ENCODE measurements around the gene BTBD7. TPM values are rescaled to one million over a fixed set of nuclear protein-coding genes. Genes with fewer than 3 reads are reported as not detected.
A peak's percentile ranks its signal among the peaks of the same experiment; 100 is the strongest.

BTBD7 gene
- total and polyA plus RNA-seq, 4 experiments from 2014 or later = 6.9 to 38.3 (median 19.5) TPM

GRCh38 chr14:93319494-93319893, 13.3 kb downstream of the BTBD7 start:
- no peak for DNase-seq
- ChIA-PET POLR2A (ENCODE audit: partially characterized antibody) (no interaction called here), CTCF (ENCODE audit: partially characterized antibody) (no interaction called here)
- peaks cover 3 to 23% of the 10 kb centered on the region in 2 donors for H3K36me3 Mint-ChIP-seq
- Histone ChIP-seq H3K9me3 (ENCODE audit: control insufficient read depth in 1 of 2, low read length in 2 of 2) (no peaks in the 10 kb centered on the region), H3K27me3 (ENCODE audit: insufficient read depth, low read length) (no peaks in the 10 kb centered on the region), H3K4me1 (ENCODE audit: insufficient read depth, low read length) (peaks cover 13% of the 10 kb centered on the region), H3K4me3 (ENCODE audit: low read length in 2 of 2) (no peak overlapping the region), H3K27ac (ENCODE audit: low read depth, low read length) (no peak overlapping the region), H3K36me3 (ENCODE audit: insufficient read depth, low read length) (peaks cover under 1% of the 10 kb centered on the region)
- no peaks in the 10 kb centered on the region for H3K9me3 Mint-ChIP-seq
- intact Hi-C loops (cut with micrococcal nuclease) = no loop called here
- H3K4me1 Mint-ChIP-seq = peaks cover 30 to 54% (median 43%) of the 10 kb centered on the region in 4 donors
- H3K27ac Mint-ChIP-seq = peak overlapping the region in 1 of 7 donors; percentile 71
- no peaks in the 10 kb centered on the region for H3K27me3 Mint-ChIP-seq
- H3K4me3 Mint-ChIP-seq = peak overlapping the region in 1 of 8 donors; percentile 2

GRCh38 chr14:93318927-93319326, 13.9 kb downstream of the BTBD7 start:
- Histone ChIP-seq H3K27ac (ENCODE audit: low read depth, low read length) (no peak overlapping the region), H3K9me3 (ENCODE audit: control insufficient read depth in 1 of 2, low read length in 2 of 2) (no peaks in the 10 kb centered on the region), H3K27me3 (ENCODE audit: insufficient read depth, low read length) (no peaks in the 10 kb centered on the region), H3K4me3 (ENCODE audit: low read length in 2 of 2) (no peak overlapping the region), H3K36me3 (ENCODE audit: insufficient read depth, low read length) (no peaks in the 10 kb centered on the region), H3K4me1 (ENCODE audit: insufficient read depth, low read length) (peaks cover 12% of the 10 kb centered on the region)
- H3K27ac Mint-ChIP-seq = peak overlapping the region in 1 of 7 donors; percentile 65
- no peak overlapping the region for H3K4me3 Mint-ChIP-seq
- CTCF ChIA-PET (ENCODE audit: partially characterized antibody) = no interaction called here
- H3K36me3 Mint-ChIP-seq = peaks cover 1 to 22% of the 10 kb centered on the region in 2 donors
- no peaks in the 10 kb centered on the region for H3K27me3 Mint-ChIP-seq
- H3K9me3 Mint-ChIP-seq = no peaks in the 10 kb centered on the region
- DNase-seq = no peak
- intact Hi-C loops (cut with micrococcal nuclease) = no loop called here
- peaks cover 28 to 53% (median 41%) of the 10 kb centered on the region in 4 donors for H3K4me1 Mint-ChIP-seq
- POLR2A ChIA-PET (ENCODE audit: partially characterized antibody) = no interaction called here

GRCh38 chr14:93317875-93318807, 14.7 kb downstream of the BTBD7 start:
- H3K4me1 ChIP-seq (ENCODE audit: insufficient read depth, low read length) = peaks cover 12% of the 10 kb centered on the region
- H3K4me3 ChIP-seq (ENCODE audit: low read length in 2 of 2) = no peak overlapping the region
- peak overlapping the region in 1 of 7 donors; percentile 65 for H3K27ac Mint-ChIP-seq
- H3K4me1 Mint-ChIP-seq = peaks cover 26 to 50% (median 35%) of the 10 kb centered on the region in 4 donors
- H3K27me3 Mint-ChIP-seq = no peaks in the 10 kb centered on the region
- no peaks in the 10 kb centered on the region for H3K9me3 Mint-ChIP-seq
- CTCF ChIA-PET (ENCODE audit: partially characterized antibody) = no interaction called here
- POLR2A ChIA-PET (ENCODE audit: partially characterized antibody) = no interaction called here
- no peak overlapping the region for H3K27ac ChIP-seq (ENCODE audit: low read depth, low read length)
- peaks cover 0 to 14% of the 10 kb centered on the region in 2 donors for H3K36me3 Mint-ChIP-seq
- intact Hi-C loops (cut with micrococcal nuclease) = no loop called here
- no peaks in the 10 kb centered on the region for H3K36me3 ChIP-seq (ENCODE audit: insufficient read depth, low read length)
- H3K27me3 ChIP-seq (ENCODE audit: insufficient read depth, low read length) = no peaks in the 10 kb centered on the region
- no peaks in the 10 kb centered on the region for H3K9me3 ChIP-seq (ENCODE audit: control insufficient read depth in 1 of 2, low read length in 2 of 2)
- no peak for DNase-seq
- H3K4me3 Mint-ChIP-seq = no peak overlapping the region

GRCh38 chr14:93317210-93317874, 15.5 kb downstream of the BTBD7 start:
- no peak overlapping the region for H3K4me3 ChIP-seq (ENCODE audit: low read length in 2 of 2)
- Mint-ChIP-seq H3K4me3 (no peak overlapping the region), H3K27ac (no peak overlapping the region), H3K9me3 (no peaks in the 10 kb centered on the region), H3K36me3 (peaks cover 0 to 14% of the 10 kb centered on the region in 2 donors), H3K27me3 (no peaks in the 10 kb centered on the region), H3K4me1 (peaks cover 29 to 55% (median 36%) of the 10 kb centered on the region in 4 donors)
- H3K4me1 ChIP-seq (ENCODE audit: insufficient read depth, low read length) = peaks cover 18% of the 10 kb centered on the region
- intact Hi-C loops (cut with micrococcal nuclease) = no loop called here
- H3K36me3 ChIP-seq (ENCODE audit: insufficient read depth, low read length) = no peaks in the 10 kb centered on the region
- POLR2A ChIA-PET (ENCODE audit: partially characterized antibody) = no interaction called here
- no peak for DNase-seq
- no peaks in the 10 kb centered on the region for H3K9me3 ChIP-seq (ENCODE audit: control insufficient read depth in 1 of 2, low read length in 2 of 2)
- CTCF ChIA-PET (ENCODE audit: partially characterized antibody) = no interaction called here
- no peak overlapping the region for H3K27ac ChIP-seq (ENCODE audit: low read depth, low read length)
- no peaks in the 10 kb centered on the region for H3K27me3 ChIP-seq (ENCODE audit: insufficient read depth, low read length)

GRCh38 chr14:93316716-93317115, 16.1 kb downstream of the BTBD7 start:
- Histone ChIP-seq H3K4me3 (ENCODE audit: low read length in 2 of 2) (no peak overlapping the region), H3K27ac (ENCODE audit: low read depth, low read length) (no peak overlapping the region), H3K9me3 (ENCODE audit: control insufficient read depth in 1 of 2, low read length in 2 of 2) (no peaks in the 10 kb centered on the region), H3K4me1 (ENCODE audit: insufficient read depth, low read length) (peaks cover 19% of the 10 kb centered on the region), H3K27me3 (ENCODE audit: insufficient read depth, low read length) (no peaks in the 10 kb centered on the region), H3K36me3 (ENCODE audit: insufficient read depth, low read length) (no peaks in the 10 kb centered on the region)
- Mint-ChIP-seq H3K36me3 (peaks cover 0 to 13% of the 10 kb centered on the region in 2 donors), H3K27ac (no peak overlapping the region), H3K4me1 (peaks cover 29 to 54% (median 34%) of the 10 kb centered on the region in 4 donors), H3K9me3 (no peaks in the 10 kb centered on the region), H3K27me3 (no peaks in the 10 kb centered on the region), H3K4me3 (no peak overlapping the region)
- intact Hi-C loops (cut with micrococcal nuclease) = no loop called here
- ChIA-PET POLR2A (ENCODE audit: partially characterized antibody) (no interaction called here), CTCF (ENCODE audit: partially characterized antibody) (no interaction called here)
- DNase-seq = no peak

GRCh38 chr14:93315575-93315974, 17.3 kb downstream of the BTBD7 start:
- H3K9me3 Mint-ChIP-seq = no peaks in the 10 kb centered on the region
- no peak overlapping the region for H3K27ac Mint-ChIP-seq
- ChIA-PET CTCF (ENCODE audit: partially characterized antibody) (no interaction called here), POLR2A (ENCODE audit: partially characterized antibody) (no interaction called here)
- H3K36me3 Mint-ChIP-seq = peaks cover 0 to 8% of the 10 kb centered on the region in 2 donors
- intact Hi-C loops (cut with micrococcal nuclease) = no loop called here
- H3K4me3 Mint-ChIP-seq = no peak overlapping the region
- H3K36me3 ChIP-seq (ENCODE audit: insufficient read depth, low read length) = no peaks in the 10 kb centered on the region
- DNase-seq = no peak
- H3K27ac ChIP-seq (ENCODE audit: low read depth, low read length) = no peak overlapping the region
- no peaks in the 10 kb centered on the region for H3K27me3 ChIP-seq (ENCODE audit: insufficient read depth, low read length)
- no peaks in the 10 kb centered on the region for H3K27me3 Mint-ChIP-seq
- H3K4me3 ChIP-seq (ENCODE audit: low read length in 2 of 2) = no peak overlapping the region
- peaks cover 13% of the 10 kb centered on the region for H3K4me1 ChIP-seq (ENCODE audit: insufficient read depth, low read length)
- peaks cover 30 to 49% (median 33%) of the 10 kb centered on the region in 4 donors for H3K4me1 Mint-ChIP-seq
- H3K9me3 ChIP-seq (ENCODE audit: control insufficient read depth in 1 of 2, low read length in 2 of 2) = no peaks in the 10 kb centered on the region

- Mint-ChIP-seq H3K9me3 (no peaks in the 10 kb centered on the region), H3K36me3 (peaks cover 0 to 9% of the 10 kb centered on the region in 2 donors), H3K27ac (no peak overlapping the region), H3K4me1 (peaks cover 25 to 41% (median 30%) of the 10 kb centered on the region in 4 donors), H3K4me3 (no peak overlapping the region), H3K27me3 (no peaks in the 10 kb centered on the region)
- Histone ChIP-seq H3K27me3 (ENCODE audit: insufficient read depth, low read length) (no peaks in the 10 kb centered on the region), H3K9me3 (ENCODE audit: control insufficient read depth in 1 of 2, low read length in 2 of 2) (no peaks in the 10 kb centered on the region), H3K36me3 (ENCODE audit: insufficient read depth, low read length) (no peaks in the 10 kb centered on the region), H3K4me3 (ENCODE audit: low read length in 2 of 2) (no peak overlapping the region), H3K4me1 (ENCODE audit: insufficient read depth, low read length) (peaks cover 8% of the 10 kb centered on the region), H3K27ac (ENCODE audit: low read depth, low read length) (no peak overlapping the region)
- CTCF ChIA-PET (ENCODE audit: partially characterized antibody) = no interaction called here
- POLR2A ChIA-PET (ENCODE audit: partially characterized antibody) = no interaction called here
- DNase-seq = no peak
- intact Hi-C loops (cut with micrococcal nuclease) = no loop called here
Measured at GRCh38 chr14:93311082-93311481, 21.8 kb downstream of the BTBD7 start.

Measured in CD4-positive, alpha-beta memory T cell (primary cell).